K562 treated with DMSO at 1 percent for 48 hours (cell line): ENCODE measurements around the gene OR5H1. TPM values are rescaled to one million over a fixed set of nuclear protein-coding genes. Genes with fewer than 3 reads are reported as not detected.

Experiments used
- total RNA-seq: library from RNA; unstranded; fragments of 300-600 nt; gene quantifications from 2 replicates; pipeline ENCODE4 v1.2.3, GENCODE V29; 2022; ENCODE audit warnings: low replicate concordance; ENCODE audit errors: extremely low read depth

OR5H1 gene
- not detected in 2 replicates for total RNA-seq

GRCh38 chr3:98130421-98130820, at the start of gene OR5H1:
TSS of gene OR5H1 (plus strand) at chr3:98130721. CDS start at chr3:98132698, 1,977 bp downstream.

GRCh38 chr3:98086873-98087272, 43.6 kb upstream of the OR5H1 start, which contains the start of gene OR5AC2:
TSS of gene OR5AC2 (plus strand) at chr3:98087173. CDS start at chr3:98087173, 0 bp downstream.

GRCh38 chr3:98147179-98147578, 16.7 kb downstream of the OR5H1 start, which contains the start of gene OR5H14:
TSS of gene OR5H14 (plus strand) at chr3:98147479. CDS start at chr3:98149386, 1,907 bp downstream.

GRCh38 chr3:98166396-98166795, 35.9 kb downstream of the OR5H1 start, which contains the start of gene OR5H15:
TSS of gene OR5H15 (plus strand) at chr3:98166696. CDS start at chr3:98168700, 2,004 bp downstream.

Other genes starting within 250 kb of the OR5H1 start
- gene RIOX2, start 158.3 kb upstream of the OR5H1 start, total RNA-seq = not detected in 2 replicates
- not detected in 2 replicates for gene GABRR3, start 95.4 kb upstream of the OR5H1 start, total RNA-seq
- gene OR5AC2, start 43.5 kb upstream of the OR5H1 start, total RNA-seq = not detected in 2 replicates
- not detected in 2 replicates for gene OR5H14, start 16.8 kb downstream of the OR5H1 start, total RNA-seq
- not detected in 2 replicates for gene OR5H15, start 36.0 kb downstream of the OR5H1 start, total RNA-seq
- gene OR5H6, start 133.5 kb downstream of the OR5H1 start, total RNA-seq = not detected in 2 replicates
- not detected in 2 replicates for gene OR5H2, start 151.8 kb downstream of the OR5H1 start, total RNA-seq
- gene OR5K4, start 223.1 kb downstream of the OR5H1 start, total RNA-seq = not detected in 2 replicates